ENCODE data around the gene TFRC.
"Not testable (repeated sequence)": the region's sequence is repeated elsewhere in the genome, so short reads cannot be mapped to it uniquely, and the experiment has no call there.

The TFRC gene

DNA sequence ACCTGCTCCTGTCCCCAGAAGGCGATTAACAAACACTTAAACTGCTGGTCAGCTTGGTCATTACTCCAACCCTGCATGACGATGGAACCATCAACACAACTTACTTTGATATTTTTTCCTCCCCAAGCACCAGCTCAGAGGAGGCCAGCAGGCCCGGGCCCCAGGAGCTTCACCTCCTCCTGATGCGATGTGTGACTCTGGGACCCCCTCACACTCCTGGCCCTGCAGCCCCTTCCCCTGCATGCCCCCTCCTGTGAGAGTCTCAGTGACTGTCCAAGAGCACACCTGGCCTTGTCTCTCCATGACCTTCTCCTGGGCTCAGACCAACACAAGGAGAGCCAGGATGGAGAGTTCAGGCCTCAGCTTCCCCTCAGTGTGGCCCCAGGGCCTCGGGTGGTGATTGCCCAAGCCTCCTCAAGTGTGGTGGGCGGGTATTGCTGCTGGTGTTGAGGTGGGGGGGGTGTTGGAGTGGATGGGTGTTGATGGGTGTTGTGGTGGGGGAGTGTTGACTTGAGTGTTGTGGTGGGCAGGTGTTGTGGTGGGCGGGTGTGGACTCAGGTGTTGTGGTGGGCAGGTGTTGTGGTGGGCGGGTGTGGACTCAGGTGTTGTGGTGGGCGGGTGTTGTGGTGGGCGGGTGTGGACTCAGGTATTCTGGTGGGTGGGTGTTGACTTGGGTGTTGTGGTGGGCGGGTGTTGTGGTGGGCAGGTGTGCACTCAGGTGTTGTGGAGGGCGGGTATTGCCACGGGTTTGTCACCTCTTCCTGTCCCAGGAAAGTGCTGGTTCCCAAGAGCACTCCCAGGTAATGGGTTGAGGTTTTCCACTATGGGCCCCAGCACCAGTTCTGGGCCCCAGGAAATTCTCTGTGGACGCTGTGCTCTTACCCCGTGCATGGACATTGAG, 68.1 kb downstream of the TFRC start:
- Histone ChIP-seq H3K9ac (ENCODE audit: low read depth, low read length) (no peak overlapping the region), H3K4me1 (ENCODE audit: insufficient read depth, low read length) (no peaks in the 10 kb centered on the region), H3K36me3 (ENCODE audit: insufficient read depth, low read length) (no peaks in the 10 kb centered on the region), H3K9me3 (ENCODE audit: control insufficient read depth, insufficient read depth, low read length) (no peaks in the 10 kb centered on the region)

DNA sequence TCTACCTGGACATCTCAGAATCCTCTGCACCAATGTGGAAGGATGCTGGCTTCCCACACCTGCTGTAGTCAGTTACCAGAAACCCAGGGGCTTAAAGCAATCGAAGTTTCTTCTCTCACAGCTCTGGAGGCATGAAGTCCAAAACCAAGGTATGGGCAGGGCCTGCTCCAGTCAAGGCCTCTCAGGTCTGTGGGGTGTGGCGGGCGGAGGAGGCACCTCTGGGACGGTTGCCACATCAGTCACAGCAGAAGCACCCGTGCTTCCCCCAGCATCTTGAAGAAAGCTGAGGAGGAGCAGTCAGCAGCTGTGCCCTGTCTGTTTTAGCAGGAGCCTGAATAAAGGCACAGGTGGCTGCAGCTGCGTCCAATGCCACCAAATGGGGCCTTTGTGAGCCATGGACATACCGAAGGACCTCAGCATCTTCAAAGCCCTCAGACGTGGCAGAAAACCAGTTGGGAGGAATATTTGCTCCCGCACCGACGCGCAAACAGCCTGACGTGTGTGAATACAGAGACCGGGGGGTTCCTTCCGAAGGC, 68.9 kb downstream of the TFRC start:
- no peak overlapping the region for H3K9ac ChIP-seq (ENCODE audit: low read depth, low read length)
- no peaks in the 10 kb centered on the region for H3K9me3 ChIP-seq (ENCODE audit: control insufficient read depth, insufficient read depth, low read length)
- no peaks in the 10 kb centered on the region for H3K4me1 ChIP-seq (ENCODE audit: insufficient read depth, low read length)
- H3K36me3 ChIP-seq (ENCODE audit: insufficient read depth, low read length) = no peaks in the 10 kb centered on the region

DNA sequence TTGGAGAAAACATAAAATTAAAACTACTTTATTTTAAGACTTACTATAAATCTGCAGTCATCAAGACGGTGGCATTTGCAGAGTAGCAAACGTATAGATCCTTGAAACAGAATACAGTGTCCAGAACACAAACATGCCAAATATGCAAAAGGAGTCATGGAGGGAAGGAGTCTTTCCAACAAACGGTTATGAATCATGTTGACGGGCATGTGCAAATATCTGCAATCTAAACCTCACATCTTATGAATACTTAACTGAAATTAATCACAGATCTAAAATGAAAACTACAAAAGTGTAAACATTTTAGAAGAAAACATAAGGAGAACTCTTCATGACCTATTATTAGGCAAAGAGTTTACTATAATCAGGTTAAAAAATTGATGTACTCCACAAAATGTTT, 69.4 kb downstream of the TFRC start:
- H3K9me3 ChIP-seq (ENCODE audit: control insufficient read depth, insufficient read depth, low read length) = no peaks in the 10 kb centered on the region
- no peaks in the 10 kb centered on the region for H3K36me3 ChIP-seq (ENCODE audit: insufficient read depth, low read length)
- H3K9ac ChIP-seq (ENCODE audit: low read depth, low read length) = no peak overlapping the region
- no peaks in the 10 kb centered on the region for H3K4me1 ChIP-seq (ENCODE audit: insufficient read depth, low read length)

DNA sequence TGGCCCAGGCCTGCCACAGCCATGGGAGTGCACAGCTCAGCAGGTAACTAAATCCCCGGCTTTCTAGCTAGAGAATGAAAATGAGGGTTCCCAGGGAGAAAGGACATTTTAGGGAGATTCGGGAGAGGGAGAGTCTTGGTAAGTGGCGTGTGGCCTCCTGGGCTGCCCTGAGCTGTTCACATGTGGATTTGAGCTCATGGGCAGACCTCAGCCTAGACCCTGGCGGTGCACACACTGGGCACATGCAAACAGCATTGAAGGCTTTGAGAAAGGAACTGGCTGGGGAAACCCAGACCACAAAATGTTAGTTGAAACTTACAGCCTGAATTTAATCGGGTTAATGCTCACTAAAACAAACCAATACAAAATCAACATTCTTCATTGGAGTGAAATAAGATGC, 72.4 kb downstream of the TFRC start:
- no peaks in the 10 kb centered on the region for H3K4me1 ChIP-seq (ENCODE audit: insufficient read depth, low read length)
- H3K9me3 ChIP-seq (ENCODE audit: control insufficient read depth, insufficient read depth, low read length) = no peaks in the 10 kb centered on the region
- H3K9ac ChIP-seq (ENCODE audit: low read depth, low read length) = no peak overlapping the region
- H3K36me3 ChIP-seq (ENCODE audit: insufficient read depth, low read length) = no peaks in the 10 kb centered on the region

- Histone ChIP-seq H3K9ac (ENCODE audit: low read depth, low read length) (no peak overlapping the region), H3K4me1 (ENCODE audit: insufficient read depth, low read length) (no peaks in the 10 kb centered on the region), H3K9me3 (ENCODE audit: control insufficient read depth, insufficient read depth, low read length) (no peaks in the 10 kb centered on the region), H3K36me3 (ENCODE audit: insufficient read depth, low read length) (no peaks in the 10 kb centered on the region)
Observed at GRCh38 chr3:196008929-196009328, 73.0 kb downstream of the TFRC start.

DNA sequence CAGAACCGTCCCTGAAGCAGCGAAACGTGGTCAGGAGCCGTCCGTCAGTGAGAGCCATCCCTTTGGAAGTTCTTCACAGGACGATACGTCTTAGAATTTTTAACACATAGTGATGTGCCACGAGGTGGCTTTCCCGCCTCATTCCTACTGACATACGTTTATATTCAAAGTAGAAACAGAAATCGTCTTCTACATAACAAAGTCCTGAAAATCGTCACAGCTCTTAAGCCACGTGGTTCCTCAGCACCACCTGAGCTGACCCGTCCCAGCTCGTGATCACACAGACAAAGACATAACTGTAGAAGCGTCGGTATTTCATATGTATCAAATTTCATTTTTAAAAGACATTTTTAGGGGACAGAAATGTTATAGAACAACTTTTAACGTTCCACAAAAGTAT, 73.5 kb downstream of the TFRC start:
- Histone ChIP-seq H3K36me3 (ENCODE audit: insufficient read depth, low read length) (no peaks in the 10 kb centered on the region), H3K9me3 (ENCODE audit: control insufficient read depth, insufficient read depth, low read length) (no peaks in the 10 kb centered on the region; the same call in 1 of the 2 replicates), H3K9ac (ENCODE audit: low read depth, low read length) (no peak overlapping the region), H3K4me1 (ENCODE audit: insufficient read depth, low read length) (no peaks in the 10 kb centered on the region)

DNA sequence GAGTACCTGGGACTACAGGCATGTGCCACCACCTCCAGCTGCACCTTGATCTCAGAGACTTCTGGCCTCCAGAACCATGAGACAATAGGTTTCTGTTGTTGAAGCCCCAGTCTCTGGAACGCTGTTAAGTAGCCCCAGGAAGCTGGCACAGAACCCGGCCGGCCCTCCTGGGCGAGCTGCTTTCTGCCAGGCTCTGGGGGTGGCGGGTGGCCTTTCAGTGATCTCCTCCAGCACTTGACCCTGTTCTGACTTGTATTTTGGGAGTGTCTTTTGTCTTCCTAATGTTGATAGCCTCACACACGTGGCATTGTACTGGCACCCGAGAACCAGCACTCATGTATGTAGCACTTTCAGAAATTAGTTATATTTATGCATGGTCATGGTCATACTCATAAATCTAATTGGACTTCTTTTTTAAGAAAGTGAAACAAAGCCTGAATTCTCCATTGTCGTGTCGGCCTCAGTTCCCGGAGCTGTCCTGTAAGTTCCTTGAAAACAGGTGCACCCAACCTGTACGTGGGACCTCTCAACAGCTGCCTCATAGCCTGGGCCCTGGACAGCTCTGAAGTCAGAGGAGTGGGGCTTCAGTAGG, 74.0 kb downstream of the TFRC start:
- Histone ChIP-seq H3K36me3 (ENCODE audit: insufficient read depth, low read length) (no peaks in the 10 kb centered on the region), H3K4me1 (ENCODE audit: insufficient read depth, low read length) (no peaks in the 10 kb centered on the region), H3K9ac (ENCODE audit: low read depth, low read length) (no peak overlapping the region), H3K9me3 (ENCODE audit: control insufficient read depth, insufficient read depth, low read length) (no peaks in the 10 kb centered on the region; the same call in 1 of the 2 replicates)

GRCh38 chr3:196005338-196005737, 76.6 kb downstream of the TFRC start:
- not testable (repeated sequence) for H3K4me1 ChIP-seq (ENCODE audit: insufficient read depth, low read length); H3K36me3 ChIP-seq (ENCODE audit: insufficient read depth, low read length); H3K9me3 ChIP-seq (ENCODE audit: control insufficient read depth, insufficient read depth, low read length); H3K9ac ChIP-seq (ENCODE audit: low read depth, low read length)

DNA sequence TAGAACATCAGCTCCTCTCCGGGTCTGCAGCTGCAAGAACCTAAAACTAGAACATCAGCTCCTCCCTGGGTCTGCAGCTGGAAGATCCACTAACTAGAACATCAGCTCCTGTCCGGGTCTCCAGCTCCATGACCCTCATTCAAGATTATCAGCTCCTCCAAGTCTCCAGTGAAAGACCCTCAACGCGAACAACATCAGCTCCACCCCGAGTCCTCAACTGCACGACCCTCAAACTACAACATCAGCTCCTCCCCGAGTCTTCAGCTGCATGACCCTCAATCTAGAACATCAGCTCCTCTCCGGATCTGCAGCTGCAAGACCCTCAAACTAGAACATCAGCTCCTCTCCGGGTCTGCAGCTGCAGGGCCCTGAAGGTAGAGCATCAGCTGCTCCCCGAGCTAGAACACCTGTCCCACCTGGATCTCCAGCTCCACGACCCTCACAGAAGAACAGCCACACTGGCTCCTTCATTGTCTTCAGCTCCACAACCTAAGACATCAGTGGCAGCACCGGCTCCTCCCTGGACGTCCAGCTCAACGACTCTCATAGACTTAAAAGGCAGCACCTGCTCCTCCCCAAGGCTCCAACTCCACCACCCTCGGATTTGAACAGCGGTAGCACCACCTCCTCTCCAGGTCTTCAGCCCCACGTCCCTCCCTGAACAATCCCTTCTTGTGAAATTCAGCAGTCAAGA, 77.4 kb downstream of the TFRC start:
- H3K9ac ChIP-seq (ENCODE audit: low read depth, low read length); H3K36me3 ChIP-seq (ENCODE audit: insufficient read depth, low read length); H3K9me3 ChIP-seq (ENCODE audit: control insufficient read depth, insufficient read depth, low read length); H3K4me1 ChIP-seq (ENCODE audit: insufficient read depth, low read length): not testable (repeated sequence)

- Histone ChIP-seq H3K9ac (ENCODE audit: low read depth, low read length) (no peak overlapping the region), H3K36me3 (ENCODE audit: insufficient read depth, low read length) (no peaks in the 10 kb centered on the region), H3K9me3 (ENCODE audit: control insufficient read depth, insufficient read depth, low read length) (no peaks in the 10 kb centered on the region; the same call in 1 of the 2 replicates), H3K4me1 (ENCODE audit: insufficient read depth, low read length) (no peaks in the 10 kb centered on the region)
Observed at GRCh38 chr3:196003611-196004010, 78.3 kb downstream of the TFRC start.

GRCh38 chr3:196002721-196003120, 79.2 kb downstream of the TFRC start:
- H3K9ac ChIP-seq (ENCODE audit: low read depth, low read length); H3K36me3 ChIP-seq (ENCODE audit: insufficient read depth, low read length); H3K4me1 ChIP-seq (ENCODE audit: insufficient read depth, low read length); H3K9me3 ChIP-seq (ENCODE audit: control insufficient read depth, insufficient read depth, low read length): not testable (repeated sequence)

- H3K9me3 ChIP-seq (ENCODE audit: control insufficient read depth, insufficient read depth, low read length); H3K9ac ChIP-seq (ENCODE audit: low read depth, low read length); H3K36me3 ChIP-seq (ENCODE audit: insufficient read depth, low read length); H3K4me1 ChIP-seq (ENCODE audit: insufficient read depth, low read length): not testable (repeated sequence)
Observed at GRCh38 chr3:196001240-196001639, 80.7 kb downstream of the TFRC start.

DNA sequence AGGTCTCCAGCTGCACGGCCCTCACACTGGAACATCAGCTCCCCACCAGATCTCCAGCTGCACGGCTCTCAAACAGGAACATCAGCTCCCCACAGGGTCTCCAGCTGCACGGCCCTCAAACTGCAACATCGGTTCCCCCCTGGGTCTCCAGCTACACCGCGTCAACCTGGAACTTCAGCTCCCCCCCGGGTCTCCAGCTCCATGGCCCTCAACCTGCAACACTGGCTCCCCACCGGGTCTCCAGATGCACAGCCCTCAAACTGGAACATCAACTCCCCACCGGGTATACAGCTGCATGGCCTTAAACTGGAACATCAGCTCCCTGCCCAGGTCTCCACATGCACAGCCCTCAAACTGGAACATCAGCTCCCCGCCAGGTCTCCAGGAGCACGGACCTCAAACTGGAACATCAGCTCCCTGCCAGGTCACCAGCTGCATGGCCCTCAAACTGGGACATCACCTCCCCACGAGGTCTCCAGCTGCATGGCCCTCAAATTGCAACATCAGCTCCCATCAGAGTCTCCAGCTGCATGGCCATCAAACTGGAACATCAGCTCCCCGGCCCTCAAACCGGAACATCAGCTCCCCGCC, 81.4 kb downstream of the TFRC start:
- not testable (repeated sequence) for H3K36me3 ChIP-seq (ENCODE audit: insufficient read depth, low read length); H3K9ac ChIP-seq (ENCODE audit: low read depth, low read length); H3K9me3 ChIP-seq (ENCODE audit: control insufficient read depth, insufficient read depth, low read length); H3K4me1 ChIP-seq (ENCODE audit: insufficient read depth, low read length)

- Histone ChIP-seq H3K9me3 (ENCODE audit: control insufficient read depth, insufficient read depth, low read length) (no peaks in the 10 kb centered on the region; the same call in 1 of the 2 replicates), H3K4me1 (ENCODE audit: insufficient read depth, low read length) (no peaks in the 10 kb centered on the region), H3K9ac (ENCODE audit: low read depth, low read length) (no peak overlapping the region), H3K36me3 (ENCODE audit: insufficient read depth, low read length) (no peaks in the 10 kb centered on the region)
Observed at GRCh38 chr3:195999896-196000295, 82.0 kb downstream of the TFRC start.
